Measurements from ENCODE around the gene SOX12.
"Not testable (repeated sequence)": the region's sequence is repeated elsewhere in the genome, so short reads cannot be mapped to it uniquely, and the experiment has no call there.

Gene SOX12

DNA sequence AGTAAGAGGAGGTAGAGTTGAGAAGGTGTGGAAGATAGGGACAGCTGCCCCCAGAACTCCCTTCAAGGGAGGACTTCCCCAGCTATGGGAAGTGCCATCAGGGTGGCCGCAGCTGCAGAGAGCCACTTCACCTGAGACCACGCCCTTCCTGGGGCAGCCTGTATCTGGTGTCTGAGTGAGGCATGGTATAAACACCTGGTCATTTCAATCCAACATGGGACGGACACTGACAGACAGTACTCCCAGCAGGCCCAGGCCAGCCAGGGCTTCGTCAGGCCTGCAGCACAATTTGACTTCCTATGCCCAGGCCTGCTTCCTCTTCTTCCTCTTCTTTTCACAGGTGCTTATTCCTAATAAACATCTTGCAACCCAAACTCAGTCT, 4.5 kb downstream of the SOX12 start:
- no peak for DNase-seq

DNA sequence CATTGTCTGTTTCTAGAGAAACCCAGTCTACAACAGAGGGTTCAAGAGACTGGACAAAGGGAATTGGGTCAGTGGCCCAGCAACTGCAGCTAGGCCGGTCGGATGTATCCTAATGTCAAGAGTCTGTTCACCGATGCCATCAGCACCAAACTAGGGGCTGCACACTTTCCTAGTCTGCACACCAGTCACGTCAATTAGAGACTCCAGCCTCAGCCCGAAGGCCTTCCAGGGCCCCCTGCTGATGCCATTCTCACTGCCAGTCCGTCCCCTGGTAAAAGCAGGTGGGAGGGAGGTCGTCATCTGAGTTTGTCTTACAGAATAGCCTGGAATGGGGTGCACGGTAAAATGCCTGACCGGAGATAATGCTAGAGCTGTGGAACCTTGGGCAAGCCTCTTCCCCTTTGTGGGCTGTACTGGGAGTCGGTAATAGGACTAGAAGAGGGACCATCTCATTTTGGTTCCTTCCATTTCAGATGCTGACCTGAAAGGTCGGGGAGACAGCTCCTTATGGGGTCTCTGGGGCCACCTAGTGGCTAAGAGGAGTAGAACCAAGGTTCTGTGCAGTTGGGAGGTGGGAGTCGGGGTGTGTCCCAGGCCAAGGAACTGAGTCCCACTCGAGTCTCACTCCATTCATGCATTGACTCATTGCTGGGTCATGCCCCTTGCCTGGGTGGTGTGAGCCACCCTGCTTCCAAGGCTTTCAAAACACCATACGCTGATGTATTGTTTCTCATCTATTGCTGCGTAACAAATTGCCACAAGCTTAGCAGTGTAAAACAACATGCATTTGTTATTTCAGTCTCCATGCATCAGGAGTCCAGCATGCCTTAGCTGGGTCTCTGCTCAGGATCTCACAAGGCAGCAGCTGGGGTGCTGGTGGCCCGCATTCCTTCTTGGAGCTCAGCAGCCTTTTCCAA, 5.1 kb downstream of the SOX12 start:
- DNase-seq: peak; percentile 53

DNA sequence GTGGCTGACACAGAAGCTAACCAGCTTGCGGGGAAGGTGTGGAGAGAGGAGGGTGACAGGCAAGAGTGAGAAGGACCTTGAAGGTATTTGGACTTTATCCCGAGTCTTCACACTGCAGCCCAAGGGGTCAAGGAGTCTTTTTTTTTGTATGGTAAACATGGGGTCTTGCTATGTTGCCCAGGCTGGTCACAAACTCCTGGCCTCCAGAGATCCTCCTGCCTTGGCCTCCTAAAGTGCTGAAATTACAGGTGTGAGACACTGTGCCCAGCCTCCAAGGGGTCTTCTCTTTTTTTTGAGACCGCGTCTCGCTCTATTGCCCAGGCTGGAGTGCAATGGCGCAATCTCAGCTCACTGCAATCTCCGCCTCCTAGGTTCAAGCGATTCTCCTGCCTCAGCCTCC, 9.2 kb downstream of the SOX12 start:
- DNase-seq: no peak

DNA sequence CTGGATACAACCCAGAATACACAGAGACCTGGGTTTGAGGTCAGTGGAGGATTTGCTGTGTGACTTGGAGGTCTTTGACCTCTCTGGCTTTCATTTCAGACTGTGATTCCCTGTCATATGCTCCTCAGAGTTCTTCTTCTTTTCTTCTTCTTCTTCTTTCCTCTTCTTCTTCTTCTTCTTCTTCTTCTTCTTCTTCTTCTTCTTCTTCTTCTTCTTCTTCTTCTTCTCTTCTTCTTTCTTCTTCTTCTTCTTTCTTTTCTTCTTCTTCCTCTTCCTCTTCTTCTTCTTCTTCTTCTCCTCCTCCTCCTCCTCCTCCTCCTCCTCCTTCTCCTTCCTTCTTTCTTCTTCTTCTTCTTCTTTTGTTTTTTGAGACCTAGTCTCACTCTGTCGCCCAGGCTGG, 10.7 kb downstream of the SOX12 start:
- DNase-seq: not testable (repeated sequence)

DNA sequence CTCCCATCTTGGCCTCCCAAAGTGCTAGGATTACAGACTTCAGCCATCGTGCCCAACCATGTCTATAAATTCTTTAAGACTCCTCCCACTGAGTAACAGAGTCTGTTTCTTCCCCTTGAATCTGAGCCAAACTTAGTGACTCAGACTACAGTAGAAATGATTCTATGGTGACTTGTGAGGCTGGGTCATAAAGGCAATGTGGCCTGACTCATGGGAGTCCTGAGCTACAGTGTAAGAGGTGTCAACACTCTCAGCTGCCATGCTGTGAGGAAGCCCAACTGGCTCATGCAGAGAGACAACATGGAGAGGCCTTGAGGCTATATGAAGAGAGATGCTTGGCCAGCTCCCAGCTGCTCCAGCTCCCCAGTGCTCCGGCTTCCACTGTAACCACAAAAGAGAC, 16.3 kb downstream of the SOX12 start:
- DNase-seq: peak; percentile 68

DNA sequence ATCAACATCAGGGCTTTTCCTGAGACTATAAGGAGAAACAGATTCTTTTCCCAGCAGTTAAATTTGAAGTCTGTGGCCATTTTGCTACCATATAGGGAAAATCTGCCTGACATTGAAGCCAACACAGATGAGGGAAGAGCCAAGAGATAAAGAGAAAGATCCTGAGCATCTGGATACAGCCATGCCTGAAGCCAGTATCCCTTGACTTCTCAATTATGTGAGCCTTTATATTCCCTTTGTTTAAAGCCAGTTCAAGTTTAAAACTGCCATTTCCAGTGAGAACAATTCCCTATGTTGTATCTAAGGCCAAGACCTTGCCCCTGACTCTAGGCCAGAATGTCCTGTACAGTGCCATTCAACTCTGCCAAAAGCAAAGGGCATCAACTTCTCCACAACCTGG, 17.8 kb downstream of the SOX12 start:
- DNase-seq: no peak

DNA sequence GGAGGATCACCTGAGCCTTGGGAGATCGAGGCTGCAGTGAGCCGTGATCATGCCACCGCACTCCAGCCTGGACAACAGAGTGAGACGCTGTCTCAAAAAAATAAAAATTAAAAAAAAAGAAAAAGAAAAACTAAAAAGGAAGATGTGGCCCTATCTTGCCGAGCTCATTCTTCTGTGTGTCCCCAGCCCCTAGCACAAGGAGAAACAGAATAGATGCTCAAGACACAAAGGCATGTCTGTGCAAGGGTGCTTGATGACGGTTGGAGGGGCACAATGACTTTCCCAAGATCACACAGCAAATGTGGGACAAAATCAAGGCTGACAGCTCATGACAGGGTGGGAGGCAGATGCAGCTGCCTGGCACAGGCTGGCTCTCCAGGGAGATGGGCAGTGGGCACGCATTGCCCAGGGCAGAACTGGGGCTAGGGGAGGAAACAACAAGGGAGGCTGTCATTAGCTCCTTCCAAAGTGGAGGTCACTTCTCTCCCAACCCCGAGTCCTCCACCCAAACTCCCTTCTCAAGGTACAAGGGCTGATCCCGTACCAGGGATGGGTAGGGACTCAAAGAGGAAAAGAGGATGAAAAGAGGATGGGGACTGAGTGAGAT, 20.8 kb downstream of the SOX12 start:
- no peak for DNase-seq

DNA sequence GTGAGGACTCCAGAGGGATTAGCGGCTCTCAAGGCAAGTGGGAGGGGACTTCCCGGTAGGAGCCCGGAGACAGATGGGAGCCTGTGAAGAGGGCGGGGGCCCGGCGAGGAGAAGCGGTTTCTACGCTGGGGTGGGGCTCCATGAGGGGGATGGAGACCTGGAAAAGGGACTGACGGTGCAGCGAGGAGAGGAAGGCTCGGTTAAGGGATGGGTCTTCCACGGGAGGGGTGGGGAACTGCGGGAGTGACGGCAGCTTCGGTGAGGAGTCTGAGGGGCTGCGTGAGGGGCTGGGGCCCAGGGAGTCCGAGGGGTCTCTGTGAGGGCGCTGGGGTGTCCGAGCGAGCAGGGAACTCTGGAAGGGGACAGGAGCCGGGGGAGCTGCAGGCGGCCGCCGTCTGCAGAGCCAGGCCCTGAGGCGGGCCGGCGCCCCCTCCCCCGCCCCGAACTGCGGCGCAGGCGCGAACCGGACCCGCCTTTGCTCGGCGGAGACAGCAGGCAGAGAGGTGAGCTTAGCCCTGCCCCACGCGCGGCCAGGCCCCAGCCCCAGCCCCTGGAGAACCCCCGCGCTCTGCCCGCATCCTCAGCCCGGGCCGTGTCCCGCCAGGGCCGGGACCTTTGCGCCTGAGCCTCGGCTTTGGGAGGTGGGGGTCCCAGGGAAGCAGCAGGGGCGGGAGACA, 21.4 kb downstream of the SOX12 start, which contains the start of gene NRSN2:
NRSN2 (plus strand) TSS at position 472 of the 677 bp plus-strand sequence. CDS start 2,533 bp downstream, outside the sequence.
- peak; percentile 29 for DNase-seq

DNA sequence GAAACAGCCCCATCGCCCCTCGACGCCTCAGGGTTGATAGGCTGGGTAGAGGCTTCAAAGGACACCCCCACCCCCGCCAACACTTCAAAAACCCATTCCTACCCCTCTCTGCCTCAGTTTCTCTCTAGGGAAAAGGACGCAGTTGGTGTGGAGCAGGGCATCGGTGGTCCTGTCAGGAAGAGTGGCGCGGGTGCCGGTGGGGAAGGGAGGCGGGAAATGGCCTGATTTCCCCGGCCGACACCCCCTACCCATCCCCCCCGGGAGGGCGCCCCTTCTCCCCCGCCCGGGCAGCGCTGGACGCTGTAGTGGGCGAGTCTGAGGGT, 21.9 kb downstream of the SOX12 start:
- DNase-seq: no peak

DNA sequence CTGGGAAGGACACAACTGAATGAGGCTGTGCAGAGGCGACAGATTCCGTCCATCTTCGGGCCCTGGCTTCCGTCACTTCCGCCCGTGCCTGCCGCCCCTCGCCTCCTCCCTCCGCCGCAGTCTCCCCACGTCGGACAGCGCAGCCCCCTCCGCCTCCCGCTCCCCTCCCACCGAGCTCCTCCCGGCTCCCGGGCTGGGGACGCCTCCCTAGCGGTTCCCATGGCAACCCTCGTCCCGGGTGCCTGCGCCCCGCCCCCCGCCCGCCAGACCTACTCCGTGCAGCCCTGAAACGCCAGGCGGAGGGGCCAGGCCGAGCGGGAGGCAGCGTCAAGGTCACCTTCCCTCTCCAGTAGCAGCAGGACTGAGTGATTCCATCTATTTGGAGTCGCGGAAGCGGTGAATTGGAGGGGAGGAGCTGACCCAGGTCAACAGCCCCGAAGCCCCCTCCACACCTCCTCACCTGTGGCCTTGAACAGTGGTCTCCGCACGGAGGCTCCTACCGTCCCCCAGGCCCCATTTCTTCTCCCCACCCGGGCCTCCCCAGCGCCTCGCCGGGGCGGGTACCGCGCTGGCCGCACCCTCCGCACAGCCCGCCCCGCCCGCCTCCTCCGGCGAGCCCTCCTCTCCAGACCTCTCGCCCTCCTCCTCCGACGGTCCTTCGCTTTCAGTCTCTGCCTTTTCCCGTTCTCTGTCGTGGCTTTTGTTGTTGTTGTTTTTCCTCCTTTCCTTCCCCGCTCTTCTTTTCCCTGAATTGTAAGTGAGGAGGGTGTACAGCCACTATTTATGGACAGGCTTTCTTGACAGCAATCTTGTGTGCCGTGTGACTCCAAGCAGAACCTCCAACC, 22.5 kb downstream of the SOX12 start:
- peak; percentile 58 for DNase-seq

DNA sequence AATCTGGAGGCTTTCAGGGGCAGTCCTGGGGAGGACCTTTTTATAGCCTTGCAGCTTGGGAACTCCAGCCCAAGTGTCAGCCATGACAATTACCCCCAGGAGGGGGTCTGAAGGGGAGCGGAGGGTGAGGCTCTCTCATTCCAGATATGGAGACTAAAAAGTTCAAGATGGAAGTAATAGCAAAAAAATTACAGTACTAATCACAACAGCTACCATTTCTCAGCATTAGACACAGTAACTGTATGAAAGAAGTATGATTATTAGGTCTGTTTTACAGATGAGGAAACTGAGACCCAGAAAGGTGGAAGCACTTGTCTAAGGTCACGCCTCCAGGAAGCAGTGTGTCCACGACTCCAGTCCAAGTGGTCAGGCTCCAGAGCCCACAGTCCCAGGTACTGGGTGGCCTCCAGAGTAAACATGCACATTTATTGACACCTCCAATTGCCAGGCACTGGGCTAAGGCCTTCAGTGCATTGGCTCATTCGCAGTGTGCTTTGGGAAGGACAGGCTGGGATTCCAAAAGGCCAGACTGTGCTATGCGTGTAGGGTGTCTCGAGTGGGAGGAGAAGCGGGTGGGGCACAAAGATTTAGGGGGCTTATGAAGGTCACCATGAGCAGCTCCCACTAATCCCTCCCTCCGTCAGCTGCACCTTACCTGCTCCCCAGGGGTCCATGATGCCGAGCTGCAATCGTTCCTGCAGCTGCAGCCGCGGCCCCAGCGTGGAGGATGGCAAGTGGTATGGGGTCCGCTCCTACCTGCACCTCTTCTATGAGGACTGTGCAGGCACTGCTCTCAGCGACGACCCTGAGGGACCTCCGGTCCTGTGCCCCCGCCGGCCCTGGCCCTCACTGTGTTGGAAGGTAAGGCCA, 23.9 kb downstream of the SOX12 start:
- no peak for DNase-seq

DNA sequence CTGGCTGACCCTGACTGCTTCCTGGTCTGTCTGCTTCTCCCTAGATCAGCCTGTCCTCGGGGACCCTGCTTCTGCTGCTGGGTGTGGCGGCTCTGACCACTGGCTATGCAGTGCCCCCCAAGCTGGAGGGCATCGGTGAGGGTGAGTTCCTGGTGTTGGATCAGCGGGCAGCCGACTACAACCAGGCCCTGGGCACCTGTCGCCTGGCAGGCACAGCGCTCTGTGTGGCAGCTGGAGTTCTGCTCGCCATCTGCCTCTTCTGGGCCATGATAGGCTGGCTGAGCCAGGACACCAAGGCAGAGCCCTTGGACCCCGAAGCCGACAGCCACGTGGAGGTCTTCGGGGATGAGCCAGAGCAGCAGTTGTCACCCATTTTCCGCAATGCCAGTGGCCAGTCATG, 27.8 kb downstream of the SOX12 start:
- DNase-seq: no peak

DNA sequence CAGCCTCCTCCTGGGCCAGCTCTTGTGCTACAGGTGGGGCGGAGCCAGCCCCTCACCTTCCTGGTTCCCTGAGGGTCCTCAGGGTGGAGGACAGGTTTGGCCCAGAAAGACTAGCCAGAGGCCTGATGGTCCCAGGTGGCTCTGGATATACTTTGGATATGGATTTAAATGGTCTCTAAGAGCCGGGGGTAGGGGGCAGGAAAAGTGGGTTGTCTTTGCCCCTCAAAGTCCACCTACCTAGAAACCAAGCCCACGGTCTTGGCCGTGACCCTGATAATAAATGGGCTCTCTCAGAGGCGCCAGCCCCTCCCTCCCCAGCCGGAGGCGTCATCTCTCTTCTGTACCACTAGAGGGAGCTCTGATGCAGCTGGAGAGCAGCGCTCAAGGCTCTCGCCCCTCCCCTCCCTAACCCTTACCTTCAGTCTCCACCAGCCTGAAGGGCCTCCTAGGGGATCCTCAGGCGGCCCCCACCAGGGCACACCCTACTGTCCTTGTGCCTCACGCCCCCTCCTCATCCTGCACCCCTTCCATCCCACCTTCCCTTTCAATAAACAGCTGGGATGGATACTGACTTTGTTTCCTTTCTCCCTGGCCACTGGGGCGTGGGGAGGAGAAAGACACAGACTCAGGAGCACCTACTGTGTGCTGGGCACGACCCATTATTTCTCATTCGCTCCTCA, 29.1 kb downstream of the SOX12 start:
- DNase-seq: peak; percentile 71

DNA sequence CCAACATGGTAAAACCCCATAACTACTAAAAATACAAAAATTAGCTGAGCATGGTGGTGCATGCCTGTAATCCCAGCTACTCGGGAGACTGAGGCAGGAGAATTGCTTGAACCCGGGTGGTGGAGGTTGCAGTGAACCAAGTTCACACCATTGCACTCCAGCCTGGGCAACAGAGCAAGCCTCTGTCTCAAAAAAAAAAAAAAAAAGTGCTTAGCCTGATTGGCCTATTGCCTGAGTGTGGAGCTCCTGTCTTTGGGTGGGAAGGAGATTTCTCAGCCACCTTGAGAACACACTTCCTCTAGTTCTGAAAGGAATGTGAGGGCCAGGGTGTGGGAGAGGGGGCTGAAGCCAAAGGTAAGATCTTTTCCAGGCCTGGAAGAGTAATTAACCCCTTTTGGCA, 30.8 kb downstream of the SOX12 start:
- not testable (repeated sequence) for DNase-seq

DNA sequence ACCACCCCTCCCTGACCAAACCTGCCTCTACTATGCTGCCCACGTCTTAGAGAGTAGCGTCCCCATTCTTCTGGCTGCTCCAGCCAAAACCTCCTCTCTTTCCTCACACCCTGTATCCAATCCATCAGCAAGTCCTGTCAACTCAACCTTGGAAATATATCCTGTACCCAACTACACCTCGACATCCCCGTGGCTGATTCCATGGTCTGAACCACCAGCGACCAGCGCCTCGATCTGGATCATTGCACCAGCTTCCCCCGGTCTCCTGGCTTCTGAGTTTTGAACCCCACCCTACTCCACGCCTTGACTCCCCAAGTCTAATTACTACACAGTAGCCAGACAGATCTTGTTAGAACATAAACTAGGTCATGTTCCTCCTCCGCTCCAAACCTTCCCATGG, 31.4 kb downstream of the SOX12 start:
- DNase-seq: no peak

DNA sequence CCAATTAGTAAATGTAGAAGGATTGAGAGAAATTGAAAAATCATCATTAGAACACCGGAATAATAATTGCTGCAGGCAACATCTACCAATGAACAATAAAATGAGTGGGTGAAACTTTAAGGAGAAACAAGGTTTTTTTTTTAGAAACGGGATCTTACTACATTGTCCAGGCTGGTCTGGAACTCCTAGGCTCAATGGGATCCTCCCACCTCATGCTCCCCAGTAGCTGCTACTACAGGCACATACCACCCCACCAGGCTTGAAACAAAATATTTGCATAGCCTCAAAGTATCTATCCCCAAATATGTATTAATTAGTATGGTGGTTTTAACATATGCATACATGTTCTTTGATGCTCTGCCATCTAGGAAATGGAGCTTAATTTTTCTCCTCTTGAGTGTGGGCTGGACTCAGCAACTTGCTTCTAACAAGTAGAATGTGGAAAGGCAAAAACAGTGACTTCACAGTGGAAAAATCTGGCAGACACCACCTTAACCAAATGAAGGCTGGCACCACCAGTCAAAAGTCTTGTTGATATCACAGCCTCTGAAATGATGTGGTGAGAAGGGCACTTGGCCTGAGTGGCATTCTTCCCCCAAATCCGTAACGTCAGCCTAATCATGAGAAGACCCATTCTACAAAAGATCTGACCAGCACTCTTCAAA, 33.7 kb downstream of the SOX12 start:
- DNase-seq: no peak

DNA sequence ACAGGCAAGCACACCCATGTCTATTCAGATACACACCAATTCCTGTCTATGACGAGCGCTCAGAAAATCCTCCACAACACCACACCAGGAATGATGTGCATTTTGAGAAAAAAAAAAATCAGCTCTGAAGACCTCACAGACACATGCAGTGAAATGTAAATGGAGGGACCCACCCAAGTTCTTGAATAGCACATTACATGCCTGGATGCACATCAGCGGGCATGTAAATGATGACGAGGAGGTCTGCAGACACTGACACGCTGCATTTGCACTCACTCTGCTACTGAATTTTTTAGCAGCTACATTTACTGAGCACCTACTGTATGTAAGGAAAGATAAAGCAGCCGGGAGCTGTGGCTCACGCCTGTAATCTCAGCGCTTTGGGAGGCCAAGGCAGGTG, 36.2 kb downstream of the SOX12 start:
- no peak for DNase-seq

DNA sequence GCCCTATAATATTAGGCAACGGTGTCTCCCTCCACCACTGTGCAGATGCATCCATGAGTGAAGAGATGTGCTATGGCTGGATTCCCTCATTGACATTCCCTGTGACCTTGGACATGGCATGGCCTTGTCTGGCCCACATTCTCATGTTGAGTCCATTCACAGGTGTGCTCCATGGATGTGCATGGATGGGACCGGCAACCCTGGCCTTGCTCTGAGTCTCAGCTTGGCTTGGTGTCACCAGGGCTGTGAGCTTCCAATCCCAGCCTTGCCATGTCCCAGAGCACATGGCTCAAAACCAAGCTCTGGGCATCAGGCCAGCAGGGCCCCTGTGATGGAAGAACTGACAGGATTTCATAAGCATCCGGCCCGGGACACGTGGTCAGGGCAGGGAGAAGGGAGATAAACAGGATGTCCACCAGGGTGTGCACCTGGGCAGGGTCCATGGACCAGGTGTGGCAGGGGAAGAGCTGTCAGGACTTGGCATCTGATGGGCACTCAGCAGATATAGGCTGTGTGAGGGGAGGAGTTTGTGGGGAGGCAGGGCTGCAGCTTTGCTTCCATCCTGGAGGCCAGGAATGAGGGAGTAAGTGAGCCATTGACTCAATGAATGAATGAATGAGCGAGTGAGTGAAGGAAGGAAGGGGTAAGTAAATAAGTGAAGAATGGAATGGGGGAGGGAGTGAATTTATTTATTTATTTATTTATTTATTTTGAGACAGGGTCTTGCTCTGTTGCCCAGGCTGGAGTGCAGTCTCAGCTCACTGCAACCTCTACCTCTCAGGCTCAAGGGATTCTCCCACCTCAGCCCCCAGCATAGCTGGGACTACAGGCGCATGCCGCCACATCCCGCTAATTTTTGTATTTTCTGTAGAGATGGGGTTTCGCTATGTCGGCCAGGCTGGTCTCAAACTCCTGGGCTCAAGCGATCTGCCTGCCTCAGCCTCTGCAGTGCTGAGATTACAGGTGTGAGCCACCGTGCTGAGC, 37.2 kb downstream of the SOX12 start:
- peak; percentile 28 for DNase-seq

DNA sequence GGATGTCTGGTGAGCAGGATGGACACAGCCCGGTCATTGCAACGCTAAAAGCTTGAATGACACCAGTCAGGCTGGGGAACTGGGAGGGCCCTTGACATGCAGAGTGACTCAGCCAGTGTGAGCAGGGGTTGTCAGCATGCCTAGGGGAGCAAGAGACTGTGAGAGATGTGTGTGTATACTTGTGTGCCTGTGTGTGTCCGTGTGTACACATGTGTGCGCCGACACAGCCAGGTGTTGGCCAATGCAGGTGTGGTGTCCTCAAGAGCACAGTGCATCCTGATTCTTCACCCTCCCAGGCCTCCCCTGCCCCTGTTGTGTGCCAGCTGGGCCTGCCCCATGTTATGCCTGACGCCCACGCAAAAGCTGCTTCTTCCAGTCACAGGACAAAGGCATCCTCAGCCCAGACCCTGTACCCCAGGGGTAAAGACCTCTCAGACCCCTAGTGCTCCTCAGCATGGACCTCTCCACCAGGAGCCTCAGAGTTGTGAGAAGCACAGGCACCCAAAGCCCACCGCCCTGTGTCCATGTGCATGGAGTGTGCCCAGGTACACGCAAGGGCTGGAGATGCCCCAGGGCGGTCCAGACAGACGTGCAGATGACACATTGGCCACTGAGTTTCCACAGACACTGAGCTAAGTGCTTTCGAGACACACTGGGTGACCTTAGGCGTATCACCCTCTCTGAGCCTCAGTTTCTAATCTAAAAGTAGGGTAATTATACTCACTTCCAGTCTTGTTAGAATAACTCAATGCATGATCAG, 38.1 kb downstream of the SOX12 start:
- DNase-seq: no peak
